Fibroblast of the aortic adventitia (primary cell): ENCODE measurements around the gene PRLR. TPM values are rescaled to one million over a fixed set of nuclear protein-coding genes. Genes with fewer than 3 reads are reported as not detected.

Experiments used
- DNase-seq: peaks from one replicate; pipeline ENCODE4 v3.0.0-alpha.2; 2010; ENCODE audit warnings: low read depth
- H3K4me3 ChIP-seq: 2 replicates; pipeline ENCODE4 v1.5.1; 2011; ENCODE audit warnings: low read depth, mild to moderate bottlenecking, control low read depth, low read length, moderate library complexity
- CTCF ChIP-seq: IDR thresholded peaks from 2 replicates; pipeline ENCODE4 v1.5.1; 2011; ENCODE audit warnings: mild to moderate bottlenecking, low read length, control low read depth, inconsistent platforms; ENCODE audit not compliant: insufficient read depth
- total RNA-seq: library from RNA; depleted of rRNA; stranded (reverse); fragments of >200 nt; gene quantifications from 2 replicates; pipeline ENCODE4 v1.2.3, GENCODE V29; 2012; ENCODE audit warnings: low replicate concordance

Gene PRLR
- total RNA-seq, 1 donor = 0.63 TPM

DNA sequence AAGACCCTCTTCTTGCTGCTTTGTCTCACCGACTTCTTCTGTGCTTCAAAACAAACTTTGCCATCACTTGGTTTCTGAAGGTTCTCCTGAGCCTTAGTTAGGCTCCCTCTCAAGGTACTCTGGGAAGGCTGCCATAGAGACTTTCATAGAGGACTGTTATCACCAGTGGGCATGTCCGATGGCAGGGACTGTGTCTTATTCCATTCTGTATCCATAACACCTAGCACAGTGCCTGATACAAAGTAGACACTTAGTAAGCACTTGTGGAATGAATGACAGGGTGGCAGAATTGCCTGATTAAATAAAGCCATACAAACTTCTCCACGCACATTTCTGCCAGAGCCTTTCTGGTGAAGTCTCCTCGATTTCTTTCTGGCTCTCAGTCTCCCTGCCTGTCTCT lies 215.2 kb downstream of the PRLR start:
- DNase-seq = no peak
- no peak for TF ChIP-seq CTCF
- no peak overlapping the region for H3K4me3 ChIP-seq

GRCh38 chr5:35012796-35013195 lies 217.5 kb downstream of the PRLR start:
- H3K4me3 ChIP-seq = no peak overlapping the region
- no peak for DNase-seq
- TF ChIP-seq CTCF = no peak

GRCh38 chr5:35012365-35012764 lies 217.9 kb downstream of the PRLR start:
- TF ChIP-seq CTCF = no peak
- DNase-seq = no peak

GRCh38 chr5:35010676-35011075 lies 219.6 kb downstream of the PRLR start:
- no peak for DNase-seq
- TF ChIP-seq CTCF = no peak

More at GRCh38 chr5:35012365-35012764, 217.9 kb downstream of the PRLR start:
- H3K4me3 ChIP-seq = no peak overlapping the region

GRCh38 chr5:35009657-35010056 lies 220.6 kb downstream of the PRLR start:
- peak; percentile 33 for DNase-seq
- no peak overlapping the region for H3K4me3 ChIP-seq
- TF ChIP-seq CTCF = no peak

More at GRCh38 chr5:35010676-35011075, 219.6 kb downstream of the PRLR start:
- H3K4me3 ChIP-seq = no peak overlapping the region

GRCh38 chr5:35009019-35009418 lies 221.3 kb downstream of the PRLR start:
- H3K4me3 ChIP-seq = no peak overlapping the region
- no peak for DNase-seq
- no peak for TF ChIP-seq CTCF

GRCh38 chr5:35004771-35005170 lies 225.5 kb downstream of the PRLR start:
- no peak for DNase-seq
- H3K4me3 ChIP-seq = no peak overlapping the region
- no peak for TF ChIP-seq CTCF
